ES-I3 (cell line): ENCODE measurements around the gene CFH.
"Not testable (repeated sequence)": the region's sequence is repeated elsewhere in the genome, so short reads cannot be mapped to it uniquely, and the experiment has no call there.

ENCODE experiments used
- H3K36me3 ChIP-seq: 2 replicates; pipeline ENCODE4 v1.6.1; 2013; ENCODE audit warnings: mild to moderate bottlenecking, low read length, control low read depth, moderate library complexity; ENCODE audit not compliant: insufficient read depth
- H3K4me1 ChIP-seq: 2 replicates; pipeline ENCODE4 v1.6.1; 2013; ENCODE audit warnings: mild to moderate bottlenecking, control low read depth, low read length; ENCODE audit not compliant: insufficient read depth
- H3K9ac ChIP-seq: 2 replicates; pipeline ENCODE4 v1.6.1; 2013; ENCODE audit warnings: low read depth, mild to moderate bottlenecking, low read length, moderate library complexity
- H3K9me3 ChIP-seq: 2 replicates; pipeline ENCODE4 v1.6.1; 2013; ENCODE audit warnings: mild to moderate bottlenecking, low read length, moderate library complexity; ENCODE audit not compliant: control insufficient read depth, insufficient read depth

The CFH gene

GRCh38 chr1:196743244-196743643 is 91.4 kb downstream of the CFH start:
- not testable (repeated sequence) for H3K4me1 ChIP-seq, H3K9ac ChIP-seq, H3K36me3 ChIP-seq, H3K9me3 ChIP-seq

- not testable (repeated sequence) for H3K9me3 ChIP-seq, H3K4me1 ChIP-seq, H3K9ac ChIP-seq, H3K36me3 ChIP-seq
Observed at GRCh38 chr1:196765019-196765740, 113.3 kb downstream of the CFH start.

GRCh38 chr1:196769823-196770222 is 118.0 kb downstream of the CFH start:
- not testable (repeated sequence) for H3K9ac ChIP-seq

GRCh38 chr1:196773713-196774112 is 121.9 kb downstream of the CFH start:
- Histone ChIP-seq H3K36me3 (no peaks in the 10 kb centered on the region), H3K4me1 (no peaks in the 10 kb centered on the region), H3K9me3 (no peaks in the 10 kb centered on the region), H3K9ac (no peak overlapping the region)

More at GRCh38 chr1:196769823-196770222, 118.0 kb downstream of the CFH start:
- not testable (repeated sequence) for H3K9me3 ChIP-seq, H3K4me1 ChIP-seq, H3K36me3 ChIP-seq

- no peaks in the 10 kb centered on the region for H3K36me3 ChIP-seq
Observed at GRCh38 chr1:196774175-196774574, 122.3 kb downstream of the CFH start.

GRCh38 chr1:196774603-196775002 is 122.8 kb downstream of the CFH start, which contains the start of gene CFHR3:
Gene CFHR3 (plus strand): TSS chr1:196774840. CDS start chr1:196774887, 47 bp downstream.
- Histone ChIP-seq H3K9ac (no peak within 1 kb of the TSS), H3K9me3 (no peaks in the 10 kb centered on the region), H3K36me3 (no peaks in the 10 kb centered on the region), H3K4me1 (no peaks in the 10 kb centered on the region)

More at GRCh38 chr1:196774175-196774574, 122.3 kb downstream of the CFH start:
- Histone ChIP-seq H3K4me1 (no peaks in the 10 kb centered on the region), H3K9ac (no peak overlapping the region), H3K9me3 (no peaks in the 10 kb centered on the region)

- no peaks in the 10 kb centered on the region for H3K9me3 ChIP-seq
- no peaks in the 10 kb centered on the region for H3K36me3 ChIP-seq
- no peak overlapping the region for H3K9ac ChIP-seq
- no peaks in the 10 kb centered on the region for H3K4me1 ChIP-seq
Observed at GRCh38 chr1:196777603-196778002, 125.8 kb downstream of the CFH start.

- no peaks in the 10 kb centered on the region for H3K4me1 ChIP-seq
- H3K9me3 ChIP-seq: no peaks in the 10 kb centered on the region
- H3K36me3 ChIP-seq: no peaks in the 10 kb centered on the region
- no peak overlapping the region for H3K9ac ChIP-seq
Observed at GRCh38 chr1:196779093-196779492, 127.2 kb downstream of the CFH start.

GRCh38 chr1:196791252-196791651 is 139.4 kb downstream of the CFH start:
- not testable (repeated sequence) for H3K9me3 ChIP-seq, H3K4me1 ChIP-seq, H3K36me3 ChIP-seq, H3K9ac ChIP-seq

GRCh38 chr1:196794103-196794502 is 142.3 kb downstream of the CFH start:
- not testable (repeated sequence) for H3K4me1 ChIP-seq, H3K9me3 ChIP-seq, H3K9ac ChIP-seq, H3K36me3 ChIP-seq
